Nephron progenitor cell (in vitro differentiated cells): ENCODE measurements around the gene UTP18.

Experiments
- DNase-seq: peaks from one replicate; pipeline ENCODE4 v3.0.0; 2021
- H3K27ac Mint-ChIP-seq: 2 replicates; pipeline ENCODE4 v1.8.0; 2021; ENCODE audit warnings: mild to moderate bottlenecking, moderate library complexity, mixed read lengths
- H3K27me3 Mint-ChIP-seq: 2 replicates; pipeline ENCODE4 v1.8.0; 2021; ENCODE audit warnings: mild to moderate bottlenecking, low read depth, mixed read lengths; ENCODE audit not compliant: poor library complexity
- H3K36me3 Mint-ChIP-seq: 2 replicates; pipeline ENCODE4 v1.8.0; 2021; ENCODE audit warnings: low read depth, mixed read lengths
- H3K4me1 Mint-ChIP-seq: 2 replicates; pipeline ENCODE4 v1.8.0; 2021; ENCODE audit warnings: mixed read lengths
- H3K4me3 Mint-ChIP-seq: 2 replicates; pipeline ENCODE4 v1.8.0; 2021; ENCODE audit warnings: mild to moderate bottlenecking, moderate library complexity, mixed read lengths
- H3K9me3 Mint-ChIP-seq: 2 replicates; pipeline ENCODE4 v1.8.0; 2021; ENCODE audit warnings: mild to moderate bottlenecking, moderate library complexity, mixed read lengths
- TF ChIP-seq, protein P1 (sequence below): fragments of 200-600 bp; sonication (generic); IDR thresholded peaks from 2 replicates; pipeline ENCODE4 v1.5.0; 2021; ENCODE audit warnings: antibody characterized with exemption

Gene UTP18

DNA sequence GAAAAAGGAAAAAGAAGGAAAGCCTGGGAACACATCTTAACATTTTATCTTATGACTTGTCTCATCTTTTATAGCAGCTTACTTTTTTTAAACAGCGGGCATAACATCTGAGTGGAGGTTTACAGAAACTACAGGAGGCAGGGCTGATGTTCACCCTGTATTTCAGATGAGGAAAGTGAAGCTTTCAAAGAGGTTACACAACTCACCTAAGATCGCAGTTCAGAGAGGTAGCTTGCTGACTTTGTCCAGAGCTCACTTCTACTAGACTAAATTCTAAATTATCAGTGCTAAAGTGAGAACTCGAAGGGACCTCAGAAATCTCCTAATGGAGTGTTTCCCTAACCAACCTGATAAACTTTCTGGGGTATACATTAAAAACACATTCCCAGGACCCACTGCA, 4.2 kb upstream of the UTP18 start:
- peaks cover 58% of the 10 kb centered on the region for H3K36me3 Mint-ChIP-seq
- no peak for DNase-seq
- H3K27me3 Mint-ChIP-seq = no peaks in the 10 kb centered on the region
- H3K4me1 Mint-ChIP-seq = peaks cover 29% of the 10 kb centered on the region
- no peak overlapping the region for H3K27ac Mint-ChIP-seq
- no peak overlapping the region for H3K4me3 Mint-ChIP-seq
- TF ChIP-seq, protein P1, sequence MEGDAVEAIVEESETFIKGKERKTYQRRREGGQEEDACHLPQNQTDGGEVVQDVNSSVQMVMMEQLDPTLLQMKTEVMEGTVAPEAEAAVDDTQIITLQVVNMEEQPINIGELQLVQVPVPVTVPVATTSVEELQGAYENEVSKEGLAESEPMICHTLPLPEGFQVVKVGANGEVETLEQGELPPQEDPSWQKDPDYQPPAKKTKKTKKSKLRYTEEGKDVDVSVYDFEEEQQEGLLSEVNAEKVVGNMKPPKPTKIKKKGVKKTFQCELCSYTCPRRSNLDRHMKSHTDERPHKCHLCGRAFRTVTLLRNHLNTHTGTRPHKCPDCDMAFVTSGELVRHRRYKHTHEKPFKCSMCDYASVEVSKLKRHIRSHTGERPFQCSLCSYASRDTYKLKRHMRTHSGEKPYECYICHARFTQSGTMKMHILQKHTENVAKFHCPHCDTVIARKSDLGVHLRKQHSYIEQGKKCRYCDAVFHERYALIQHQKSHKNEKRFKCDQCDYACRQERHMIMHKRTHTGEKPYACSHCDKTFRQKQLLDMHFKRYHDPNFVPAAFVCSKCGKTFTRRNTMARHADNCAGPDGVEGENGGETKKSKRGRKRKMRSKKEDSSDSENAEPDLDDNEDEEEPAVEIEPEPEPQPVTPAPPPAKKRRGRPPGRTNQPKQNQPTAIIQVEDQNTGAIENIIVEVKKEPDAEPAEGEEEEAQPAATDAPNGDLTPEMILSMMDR = no peak
- H3K9me3 Mint-ChIP-seq = peaks cover 23% of the 10 kb centered on the region

GRCh38 chr17:51257150-51258081, 2.9 kb upstream of the UTP18 start:
- H3K4me3 Mint-ChIP-seq = peak overlapping the region; percentile 91
- H3K9me3 Mint-ChIP-seq = peaks cover 10% of the 10 kb centered on the region
- H3K27ac Mint-ChIP-seq = no peak overlapping the region
- peaks cover 40% of the 10 kb centered on the region for H3K4me1 Mint-ChIP-seq
- TF ChIP-seq, protein P1 = no peak
- no peaks in the 10 kb centered on the region for H3K27me3 Mint-ChIP-seq
- DNase-seq = no peak
- peaks cover 52% of the 10 kb centered on the region for H3K36me3 Mint-ChIP-seq

GRCh38 chr17:51258756-51259563, 1.4 kb upstream of the UTP18 start:
- Mint-ChIP-seq H3K27ac (peak overlapping the region; percentile 92), H3K9me3 (peaks cover 3% of the 10 kb centered on the region), H3K36me3 (peaks cover 49% of the 10 kb centered on the region), H3K4me3 (peak overlapping the region; percentile 91), H3K27me3 (no peaks in the 10 kb centered on the region), H3K4me1 (peaks cover 52% of the 10 kb centered on the region)
- peak; percentile 48 for DNase-seq
- TF ChIP-seq, protein P1 = no peak

GRCh38 chr17:51259564-51260236, 646 bp upstream of the UTP18 start, which contains the start of gene MBTD1:
MBTD1 (minus strand) TSS chr17:51260049; CDS start chr17:51225161, 34,888 bp downstream.
- TF ChIP-seq, protein P1 = no peak
- H3K9me3 Mint-ChIP-seq = no peaks in the 10 kb centered on the region
- no peaks in the 10 kb centered on the region for H3K27me3 Mint-ChIP-seq
- H3K4me3 Mint-ChIP-seq = peak within 1 kb of the TSS; percentile 91
- DNase-seq = peak; percentile 96
- H3K27ac Mint-ChIP-seq = peak within 1 kb of the TSS; percentile 100
- H3K36me3 Mint-ChIP-seq = peaks cover 48% of the 10 kb centered on the region
- peaks cover 52% of the 10 kb centered on the region for H3K4me1 Mint-ChIP-seq

GRCh38 chr17:51261024-51261963, 948 bp downstream of the UTP18 start:
- H3K27ac Mint-ChIP-seq = peak overlapping the region; percentile 1
- no peaks in the 10 kb centered on the region for H3K27me3 Mint-ChIP-seq
- TF ChIP-seq, protein P1 = no peak
- H3K4me3 Mint-ChIP-seq = peak overlapping the region; percentile 91
- H3K9me3 Mint-ChIP-seq = no peaks in the 10 kb centered on the region
- DNase-seq = peak; percentile 86
- H3K36me3 Mint-ChIP-seq = peaks cover 46% of the 10 kb centered on the region
- H3K4me1 Mint-ChIP-seq = peaks cover 47% of the 10 kb centered on the region
